Testis (tissue), 3 donors: ENCODE data around the gene ZNF747. TPM values are rescaled to one million over a fixed set of nuclear protein-coding genes. Genes with fewer than 3 reads are reported as not detected.

ENCODE experiments used
- DNase-seq: peaks from one replicate; pipeline ENCODE4 v3.0.0-alpha.2; 2019
- H3K27ac ChIP-seq, 2 donors: fragments of 200-600 bp; sonication (generic); one replicate each; pipeline ENCODE4 v1.5.1; 2019
- H3K27me3 ChIP-seq: fragments of 200-600 bp; sonication (generic); one replicate; pipeline ENCODE4 v1.5.1; 2019
- H3K36me3 ChIP-seq: fragments of 200-600 bp; sonication (generic); one replicate; pipeline ENCODE4 v1.5.1; 2017; ENCODE audit warnings: low read depth; ENCODE audit errors: missing control alignments
- H3K4me1 ChIP-seq: fragments of 200-600 bp; sonication (generic); one replicate; pipeline ENCODE4 v1.5.1; 2019
- H3K4me3 ChIP-seq, 2 donors: fragments of 200-600 bp; sonication (generic); one replicate each; pipeline ENCODE4 v1.5.1; 2017 to 2019
- H3K9me3 ChIP-seq: fragments of 200-600 bp; sonication (generic); one replicate; pipeline ENCODE4 v1.5.1; 2017
- CTCF ChIP-seq, 3 experiments: fragments of 450-650 bp in 2 of 3; fragments of 200-600 bp in 1 of 3; sonication (generic) in 1 of 3; IDR thresholded peaks; one replicate each; pipeline ENCODE4 v1.5.1; 2016 to 2019; ENCODE audit warnings: antibody characterized with exemption in 3 of 3, mild to moderate bottlenecking in 2 of 3, moderate library complexity in 1 of 3
- POLR2A ChIP-seq: fragments of 450-650 bp; IDR thresholded peaks from one replicate; pipeline ENCODE4 v1.6.1; 2017; ENCODE audit warnings: antibody characterized with exemption, mild to moderate bottlenecking, moderate library complexity
- WGBS, 2 donors: methylation state at CpG; one replicate each; pipeline ENCODE4 v1.1.5; 2018; 5-methylcytosine and 5-hydroxymethylcytosine counted together
- intact Hi-C: fragments of 100-400 bp; cut with DNase I; formaldehyde crosslinking; loops from one replicate; pipeline ENCODE4 v1.15.1; 2023; ENCODE audit warnings: low total_unique reads
- polyA plus RNA-seq: library from polyadenylated mRNA; stranded (reverse); fragments of 350-450 nt; fragmentation: Illumina TruSeq; extraction: RNeasy Lipid Tissue Mini Kit (QIAGEN cat#74804); gene quantifications from one replicate; pipeline ENCODE4 v1.2.3, GENCODE V29; 2014; ENCODE audit warnings: low read depth, low replicate concordance; ENCODE audit not compliant: insufficient read depth
- total RNA-seq, 2 donors: library from RNA; depleted of rRNA; stranded (reverse); fragments of >200 nt; gene quantifications; one replicate each; pipeline ENCODE4 v1.2.3, GENCODE V29; 2016

Gene ZNF747
- total and polyA plus RNA-seq, 3 donors from 2014 or later = 13.1 to 23.3 (median 18.7) TPM

DNA sequence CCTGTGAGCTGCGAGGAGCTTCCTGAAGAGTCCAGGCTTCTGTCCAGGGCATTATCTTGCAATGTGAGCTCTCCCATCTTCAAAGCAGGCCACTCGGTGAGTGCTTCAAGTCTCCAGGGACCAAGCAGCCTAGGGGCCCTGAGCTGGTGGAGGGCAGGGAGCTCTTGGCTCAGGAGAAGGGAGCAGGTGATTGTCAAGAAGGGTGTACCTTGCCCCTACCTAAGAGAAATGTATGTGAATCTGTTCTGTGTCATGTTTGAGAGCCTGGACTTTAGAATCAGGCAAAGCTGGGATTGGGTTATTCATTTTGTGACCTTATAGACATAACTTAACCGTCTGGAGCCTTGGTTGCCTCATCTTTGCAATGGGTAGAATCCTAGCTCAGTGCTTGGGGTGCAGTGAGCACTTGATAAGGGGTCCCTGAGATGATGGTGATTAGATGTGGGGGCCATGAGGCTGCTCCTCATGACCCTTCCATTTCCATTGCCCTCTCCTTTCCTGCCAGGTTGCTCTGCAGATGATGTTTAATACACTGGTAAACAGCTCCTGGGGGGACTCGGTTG lies 24.2 kb downstream of the ZNF747 start:
- Histone ChIP-seq H3K4me3 (no peak overlapping the region), H3K4me1 (no peaks in the 10 kb centered on the region), H3K36me3 (no peaks in the 10 kb centered on the region), H3K9me3 (no peaks in the 10 kb centered on the region), H3K27ac (no peak overlapping the region), H3K27me3 (no peaks in the 10 kb centered on the region)
- intact Hi-C loops = no loop called here
- no peak for DNase-seq
- 53 to 60% methylated on average over 2 to 4 of the region's 4 CpGs for whole genome bisulfite sequencing, 2 donors
- TF ChIP-seq CTCF (IDR thresholded peaks at IDR 0.05) (no peak), POLR2A (no peak)

- no peak for DNase-seq
- intact Hi-C loops = no loop called here
- no peaks in the 10 kb centered on the region for H3K36me3 ChIP-seq
These were observed 25.4 kb downstream of the ZNF747 start for GRCh38 chr16:30509081-30509765.

GRCh38 chr16:30503403-30504296 lies 31.0 kb downstream of the ZNF747 start:
- WGBS, 2 donors = 79 to 87% methylated on average over 6 of the region's 6 CpGs
- TF ChIP-seq POLR2A = no peak
- TF ChIP-seq CTCF (IDR thresholded peaks at IDR 0.05) = no peak
- no peak overlapping the region for H3K27ac ChIP-seq
- H3K36me3 ChIP-seq = no peaks in the 10 kb centered on the region
- no peaks in the 10 kb centered on the region for H3K9me3 ChIP-seq
- no peak for DNase-seq
- no peaks in the 10 kb centered on the region for H3K27me3 ChIP-seq
- H3K4me3 ChIP-seq = no peak overlapping the region
- H3K4me1 ChIP-seq = no peaks in the 10 kb centered on the region
- intact Hi-C loops = no loop called here

More at GRCh38 chr16:30509081-30509765, 25.4 kb downstream of the ZNF747 start:
- no peak overlapping the region for H3K27ac ChIP-seq
- TF ChIP-seq CTCF (IDR thresholded peaks at IDR 0.05) (no peak), POLR2A (no peak)
- no peaks in the 10 kb centered on the region for H3K27me3 ChIP-seq
- H3K4me3 ChIP-seq = no peak overlapping the region
- 69 to 71% methylated on average over 4 of the region's 4 CpGs for WGBS, 2 donors
- no peaks in the 10 kb centered on the region for H3K4me1 ChIP-seq
- H3K9me3 ChIP-seq = no peaks in the 10 kb centered on the region

DNA sequence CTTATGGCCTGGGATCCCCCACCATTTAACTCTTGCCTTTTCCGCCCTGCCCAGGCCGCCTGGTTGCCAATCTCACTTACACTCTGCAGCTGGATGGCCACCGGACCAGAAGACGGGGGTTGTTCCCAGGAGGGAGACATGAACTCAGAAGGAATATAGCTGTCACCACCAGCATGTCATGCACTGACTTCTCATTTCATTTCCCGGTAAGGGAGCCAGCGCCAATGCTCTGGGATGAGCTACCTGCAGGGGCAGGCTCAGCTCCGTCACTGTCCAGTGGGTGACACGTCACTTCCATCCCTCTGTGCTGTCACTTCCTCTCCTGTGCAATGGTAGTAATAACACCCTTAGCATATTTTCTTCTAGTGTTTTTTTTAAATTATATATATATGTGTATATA lies 35.4 kb downstream of the ZNF747 start:
- intact Hi-C loops = no loop called here
- TF ChIP-seq CTCF (IDR thresholded peaks at IDR 0.05) (no peak), POLR2A (no peak)
- H3K4me3 ChIP-seq = no peak overlapping the region
- H3K27ac ChIP-seq = no peak overlapping the region
- WGBS, 2 donors = 77 to 80% methylated on average over 8 of the region's 8 CpGs
- no peaks in the 10 kb centered on the region for H3K4me1 ChIP-seq
- no peak for DNase-seq
- no peaks in the 10 kb centered on the region for H3K9me3 ChIP-seq
- H3K36me3 ChIP-seq = no peaks in the 10 kb centered on the region
- H3K27me3 ChIP-seq = no peaks in the 10 kb centered on the region
